Thoracic aorta (tissue), 2 donors: ENCODE data around the gene FYCO1. TPM values are rescaled to one million over a fixed set of nuclear protein-coding genes. Genes with fewer than 3 reads are reported as not detected.

ENCODE experiments used
- ATAC-seq: fragments of 150-250 bp; one replicate; pipeline ENCODE4 v1.8.0; 2017; ENCODE audit warnings: low read depth; ENCODE audit not compliant: insufficient number of reproducible peaks, low FRiP score
- DNase-seq: peaks from one replicate; pipeline ENCODE4 v3.0.0-alpha.2; 2020; ENCODE audit warnings: low spot score
- H3K27ac ChIP-seq, 2 donors: fragments of 200-600 bp; sonication (generic); 1 replicate in 1 of 2; 2 replicates in 1 of 2; pipeline ENCODE4 v1.5.1; 2016; ENCODE audit warnings: mild to moderate bottlenecking in 2 of 2, moderate library complexity in 2 of 2
- H3K27me3 ChIP-seq: fragments of 200-600 bp; sonication (generic); replicated peaks from 2 replicates; pipeline ENCODE4 v1.6.0; 2016; ENCODE audit warnings: mild to moderate bottlenecking; ENCODE audit not compliant: insufficient read depth
- H3K36me3 ChIP-seq: fragments of 200-600 bp; sonication (generic); one replicate; pipeline ENCODE4 v1.5.1; 2016
- H3K4me1 ChIP-seq, 2 donors: fragments of 200-600 bp; sonication (generic); 1 replicate in 1 of 2; 2 replicates in 1 of 2; pipeline versions ENCODE4 v1.5.1 to v1.6.0; 2016; ENCODE audit warnings: low read depth in 2 of 2, mild to moderate bottlenecking in 1 of 2; ENCODE audit not compliant: control insufficient read depth in 1 of 2
- H3K4me3 ChIP-seq: fragments of 200-600 bp; sonication (generic); 2 replicates; pipeline ENCODE4 v1.5.1; 2016; ENCODE audit warnings: mild to moderate bottlenecking
- H3K9me3 ChIP-seq: fragments of 200-600 bp; sonication (generic); 2 replicates; pipeline ENCODE4 v1.5.1; 2016
- CTCF ChIP-seq: fragments of 200-600 bp; sonication (generic); IDR thresholded peaks from one replicate; pipeline ENCODE4 v1.5.1; 2019; ENCODE audit warnings: antibody characterized with exemption
- total RNA-seq, 2 donors: library from RNA; depleted of rRNA; stranded (reverse); fragments of >200 nt; gene quantifications; one replicate each; pipeline versions ENCODE4 v1.1.0 to v1.2.3, GENCODE V29; 2016

Gene FYCO1
- total RNA-seq, 2 donors from 2014 or later = 70.4 to 86.1 TPM

- no peak for TF ChIP-seq CTCF
- Histone ChIP-seq H3K9me3 (no peaks in the 10 kb centered on the region), H3K27me3 (no peaks in the 10 kb centered on the region), H3K36me3 (peaks cover 16% of the 10 kb centered on the region), H3K4me3 (no peak overlapping the region), H3K4me1 (peaks cover 0 to 26% of the 10 kb centered on the region in 2 donors), H3K27ac (no peak overlapping the region)
- no peak for DNase-seq
- no peak for ATAC-seq
Observed at GRCh38 chr3:45944830-45945620, 50.6 kb downstream of the FYCO1 start.

GRCh38 chr3:45943207-45943846, 52.3 kb downstream of the FYCO1 start, which contains the start of gene CXCR6:
Gene CXCR6 (plus strand): TSS chr3:45943464. CDS start chr3:45946482, 3,018 bp downstream.
- H3K27ac ChIP-seq = no peak within 1 kb of the TSS
- DNase-seq = no peak
- H3K4me1 ChIP-seq = peaks cover 0 to 24% of the 10 kb centered on the region in 2 donors
- no peak for ATAC-seq
- H3K4me3 ChIP-seq = no peak within 1 kb of the TSS
- H3K27me3 ChIP-seq = no peaks in the 10 kb centered on the region
- peaks cover 14% of the 10 kb centered on the region for H3K36me3 ChIP-seq
- H3K9me3 ChIP-seq = no peaks in the 10 kb centered on the region
- no peak for TF ChIP-seq CTCF

DNA sequence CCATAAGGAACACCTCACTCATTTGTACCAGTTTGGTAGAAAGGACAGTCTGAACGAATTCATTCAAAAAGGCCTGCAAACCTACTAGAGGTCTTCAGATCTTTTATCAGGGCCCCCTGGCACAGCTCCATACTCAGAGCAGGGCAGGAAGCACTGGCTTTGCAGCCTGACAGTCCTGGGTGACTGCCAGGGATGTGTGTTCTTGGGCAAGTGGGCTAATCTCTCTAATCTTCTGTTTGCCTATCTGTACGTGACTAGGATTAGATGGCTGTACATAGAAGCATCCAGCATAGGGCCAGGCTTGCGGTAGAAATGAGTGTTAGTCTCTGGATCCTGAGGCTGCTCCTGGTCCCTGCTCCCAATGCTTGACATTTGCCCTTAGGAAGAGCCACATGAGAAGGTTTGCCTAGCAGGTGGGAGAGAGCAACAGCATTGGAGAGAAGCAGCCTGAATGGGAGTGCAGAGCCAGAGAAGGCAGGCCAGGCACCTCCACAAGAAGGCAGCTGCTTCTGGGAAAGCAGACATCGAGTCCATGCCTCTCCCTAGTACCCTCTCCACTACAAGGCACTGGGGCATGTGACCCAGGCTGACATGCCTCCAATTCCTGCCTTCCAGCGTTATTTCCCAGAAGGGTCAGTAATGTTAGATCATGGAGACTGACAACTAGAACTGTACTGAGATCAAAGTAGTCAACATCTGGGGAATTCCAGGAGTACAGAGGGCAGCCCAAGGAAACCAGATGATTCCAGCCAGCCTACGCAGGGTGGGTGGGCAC, 53.4 kb downstream of the FYCO1 start:
- Histone ChIP-seq H3K36me3 (peaks cover 19% of the 10 kb centered on the region), H3K27me3 (no peaks in the 10 kb centered on the region), H3K4me1 (peaks cover 0 to 17% of the 10 kb centered on the region in 2 donors), H3K4me3 (no peak overlapping the region), H3K27ac (no peak overlapping the region), H3K9me3 (no peaks in the 10 kb centered on the region)
- no peak for TF ChIP-seq CTCF
- no peak for ATAC-seq
- no peak for DNase-seq

DNA sequence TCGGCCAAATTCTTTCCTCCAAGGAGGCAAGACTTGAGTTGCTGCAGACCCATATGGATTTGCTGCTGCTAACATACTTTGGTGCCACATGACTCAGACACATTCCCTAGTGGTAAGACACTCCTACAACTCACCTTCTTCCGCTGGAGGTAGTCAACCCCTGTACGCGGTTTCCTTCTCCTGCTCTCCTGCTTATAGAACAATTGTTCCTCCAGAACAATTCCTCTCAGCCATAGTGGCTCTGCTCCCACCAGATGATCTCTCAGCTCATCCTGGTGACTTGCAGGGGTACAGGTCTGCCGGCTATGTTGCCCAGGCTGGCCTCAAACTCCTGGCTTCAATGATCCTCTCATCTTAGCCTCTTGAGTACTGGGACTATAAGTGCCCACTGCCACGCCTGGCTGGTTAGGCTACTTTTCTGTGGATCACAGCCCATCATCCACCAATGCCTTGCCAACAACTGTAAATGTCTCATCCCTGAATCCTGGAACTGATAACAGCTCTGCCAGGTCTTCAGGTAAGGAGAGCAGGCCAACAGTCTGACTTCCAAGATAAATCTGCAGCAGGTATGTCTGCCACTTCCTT, 54.8 kb downstream of the FYCO1 start:
- DNase-seq = no peak
- peaks cover 22% of the 10 kb centered on the region for H3K36me3 ChIP-seq
- H3K27ac ChIP-seq = no peak overlapping the region

More for the DNA sequence above, 54.8 kb downstream of the FYCO1 start:
- no peak overlapping the region for H3K4me3 ChIP-seq
- no peak for TF ChIP-seq CTCF
- no peaks in the 10 kb centered on the region for H3K27me3 ChIP-seq
- no peaks in the 10 kb centered on the region for H3K9me3 ChIP-seq
- H3K4me1 ChIP-seq = peaks cover 0 to 17% of the 10 kb centered on the region in 2 donors
- no peak for ATAC-seq
